OCI-LY7 (cell line): ENCODE results near the gene NUDT19. TPM values are rescaled to one million over a fixed set of nuclear protein-coding genes. Genes with fewer than 3 reads are reported as not detected.

ENCODE experiments used
- BruUV-seq: library from RNA; stranded (reverse); fragments of 400-500 nt; replicated peaks from 2 replicates; lab custom pipeline; 2021; lab: Mats Ljungman, UMichigan
- CTCF ChIA-PET: fragments of 300-600 bp; sonication (Branson Sonifier 250); formaldehyde crosslinking; loops from one replicate; lab custom pipeline; 2022; ENCODE audit warnings: antibody characterized with exemption; ENCODE audit not compliant: unreplicated experiment; lab: Charles Lee
- POLR2A ChIA-PET: fragments of 300-600 bp; sonication (Branson Sonifier 250); formaldehyde crosslinking; loops from one replicate; lab custom pipeline; 2022; ENCODE audit warnings: antibody characterized with exemption; lab: Charles Lee
- DNase-seq: peaks from one replicate; pipeline ENCODE4 v3.0.0-alpha.2; 2015; ENCODE audit warnings: low spot score
- H2AFZ ChIP-seq: fragments of 200-600 bp; sonication (generic), shearing (Covaris generic); 2 replicates; pipeline ENCODE4 v1.6.1; 2014; ENCODE audit warnings: mild to moderate bottlenecking, antibody characterized with exemption, low read length, moderate library complexity
- H3K27ac ChIP-seq: fragments of 200-600 bp; sonication (generic); 2 replicates; pipeline ENCODE4 v1.5.1; 2014; ENCODE audit warnings: mixed run types, low read depth, mild to moderate bottlenecking, moderate library complexity, low read length, inconsistent platforms; ENCODE audit not compliant: poor library complexity, severe bottlenecking
- H3K36me3 ChIP-seq: fragments of 200-600 bp; sonication (generic); 2 replicates; pipeline ENCODE4 v1.6.1; 2014; ENCODE audit warnings: mild to moderate bottlenecking, antibody characterized with exemption, low read length, moderate library complexity, mixed read lengths; ENCODE audit not compliant: insufficient read depth
- H3K4me1 ChIP-seq: fragments of 200-600 bp; sonication (generic); 2 replicates; pipeline ENCODE4 v1.5.1; 2014; ENCODE audit warnings: mild to moderate bottlenecking, low read length; ENCODE audit not compliant: insufficient read depth, poor library complexity, severe bottlenecking
- H3K4me2 ChIP-seq: fragments of 200-600 bp; sonication (generic); 2 replicates; pipeline ENCODE4 v1.6.1; 2014; ENCODE audit warnings: mild to moderate bottlenecking, low read length
- H3K4me3 ChIP-seq: fragments of 200-600 bp; sonication (generic); 2 replicates; pipeline ENCODE4 v1.5.1; 2014; ENCODE audit warnings: mild to moderate bottlenecking, low read depth, low read length; ENCODE audit not compliant: poor library complexity, severe bottlenecking
- H3K79me2 ChIP-seq: fragments of 200-600 bp; sonication (generic); 2 replicates; pipeline ENCODE4 v1.6.1; 2016; ENCODE audit warnings: low read depth, mild to moderate bottlenecking, low read length, moderate library complexity, mixed read lengths; ENCODE audit not compliant: insufficient read depth
- H3K9me2 ChIP-seq: fragments of 200-600 bp; sonication (generic); 2 replicates; pipeline ENCODE4 v1.6.1; 2016; ENCODE audit warnings: mild to moderate bottlenecking, low read length, mixed read lengths; ENCODE audit not compliant: insufficient read depth
- H3K9me3 ChIP-seq: fragments of 200-600 bp; sonication (generic); 2 replicates; pipeline ENCODE4 v1.6.1; 2014; ENCODE audit warnings: mild to moderate bottlenecking, mixed run types, low read length, mixed read lengths
- H4K20me1 ChIP-seq: fragments of 200-600 bp; sonication (generic); 2 replicates; pipeline ENCODE4 v1.6.1; 2014; ENCODE audit warnings: mild to moderate bottlenecking, antibody characterized with exemption, low read length, moderate library complexity, mixed read lengths; ENCODE audit not compliant: insufficient read depth
- EZH2phosphoT487 ChIP-seq: fragments of 200-600 bp; sonication (generic); IDR thresholded peaks from 2 replicates; pipeline ENCODE4 v1.6.1; 2018; ENCODE audit warnings: low read depth, borderline replicate concordance, mild to moderate bottlenecking, mixed run types, antibody characterized with exemption, low read length, moderate library complexity, mixed read lengths
- intact Hi-C: fragments of 100-400 bp; cut with micrococcal nuclease; formaldehyde crosslinking; loops from one replicate; pipeline ENCODE4 v1.10.0; 2022; ENCODE audit not compliant: unreplicated experiment
- total RNA-seq, 2 experiments: library from RNA; depleted of rRNA in 1 of 2; stranded (reverse); fragments of >200 nt in 1 of 2; shearing (Covaris generic) in 1 of 2; gene quantifications; 2 replicates each; pipeline ENCODE4 v1.2.3, GENCODE V29; 2014 to 2022
- TF ChIP-seq, protein P1 (sequence below): fragments of 200-600 bp; sonication (generic); conservative IDR thresholded peaks from 2 replicates; pipeline ENCODE4 v1.5.1; 2014; ENCODE audit warnings: mild to moderate bottlenecking, antibody characterized with exemption, low read length, moderate library complexity, mixed read lengths

The NUDT19 gene
- total RNA-seq, 2 experiments from 2014 or later, result 3.4 to 6.8 TPM

DNA sequence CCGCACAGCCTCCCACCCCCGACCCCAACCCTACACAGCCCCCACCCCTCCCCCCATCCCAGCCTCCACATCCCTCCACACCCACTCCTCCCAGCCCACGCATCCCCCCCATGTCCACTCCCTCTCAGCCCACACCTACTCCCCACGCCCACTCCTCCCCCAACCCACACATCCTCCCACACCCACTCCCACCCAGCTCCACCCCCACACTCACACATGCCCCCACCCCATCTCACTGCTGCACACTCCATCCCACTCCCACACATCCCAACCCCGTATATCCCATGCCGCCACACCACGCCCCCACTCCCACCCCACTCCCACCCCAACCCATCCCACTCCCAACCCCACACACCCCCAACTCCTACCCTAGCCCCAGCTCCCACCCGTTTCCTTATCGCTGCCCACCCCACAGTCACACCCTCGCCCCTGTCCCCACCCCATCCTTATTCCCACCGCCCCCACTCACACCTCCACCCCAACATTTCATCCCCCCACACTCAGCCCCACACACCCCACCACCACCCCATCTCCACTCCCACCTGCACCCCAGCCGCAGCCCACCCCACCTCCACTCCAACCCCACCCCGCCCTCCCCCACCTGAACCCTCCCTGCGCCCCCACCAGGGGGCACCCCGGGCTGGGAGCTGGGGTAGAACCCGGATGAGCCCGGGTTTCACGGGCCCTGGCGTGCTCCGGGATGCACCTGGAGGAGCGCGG, 28.8 kb downstream of the NUDT19 start:
- Histone ChIP-seq H3K79me2 (no peaks in the 10 kb centered on the region), H4K20me1 (no peaks in the 10 kb centered on the region), H3K4me3 (no peak overlapping the region), H3K36me3 (no peaks in the 10 kb centered on the region), H3K4me2 (no peak overlapping the region), H3K9me2 (no peaks in the 10 kb centered on the region), H3K27ac (no peak overlapping the region), H3K9me3 (no peaks in the 10 kb centered on the region), H3K4me1 (no peaks in the 10 kb centered on the region), H2AFZ (no peak overlapping the region)
- DNase-seq, result no peak
- BruUV-seq, result no TSS peak
- TF ChIP-seq, protein P1, sequence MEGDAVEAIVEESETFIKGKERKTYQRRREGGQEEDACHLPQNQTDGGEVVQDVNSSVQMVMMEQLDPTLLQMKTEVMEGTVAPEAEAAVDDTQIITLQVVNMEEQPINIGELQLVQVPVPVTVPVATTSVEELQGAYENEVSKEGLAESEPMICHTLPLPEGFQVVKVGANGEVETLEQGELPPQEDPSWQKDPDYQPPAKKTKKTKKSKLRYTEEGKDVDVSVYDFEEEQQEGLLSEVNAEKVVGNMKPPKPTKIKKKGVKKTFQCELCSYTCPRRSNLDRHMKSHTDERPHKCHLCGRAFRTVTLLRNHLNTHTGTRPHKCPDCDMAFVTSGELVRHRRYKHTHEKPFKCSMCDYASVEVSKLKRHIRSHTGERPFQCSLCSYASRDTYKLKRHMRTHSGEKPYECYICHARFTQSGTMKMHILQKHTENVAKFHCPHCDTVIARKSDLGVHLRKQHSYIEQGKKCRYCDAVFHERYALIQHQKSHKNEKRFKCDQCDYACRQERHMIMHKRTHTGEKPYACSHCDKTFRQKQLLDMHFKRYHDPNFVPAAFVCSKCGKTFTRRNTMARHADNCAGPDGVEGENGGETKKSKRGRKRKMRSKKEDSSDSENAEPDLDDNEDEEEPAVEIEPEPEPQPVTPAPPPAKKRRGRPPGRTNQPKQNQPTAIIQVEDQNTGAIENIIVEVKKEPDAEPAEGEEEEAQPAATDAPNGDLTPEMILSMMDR, result no peak
- TF ChIP-seq EZH2phosphoT487, result no peak
- ChIA-PET POLR2A (no interaction called here), CTCF (no interaction called here)
- intact Hi-C loops, result no loop called here

DNA sequence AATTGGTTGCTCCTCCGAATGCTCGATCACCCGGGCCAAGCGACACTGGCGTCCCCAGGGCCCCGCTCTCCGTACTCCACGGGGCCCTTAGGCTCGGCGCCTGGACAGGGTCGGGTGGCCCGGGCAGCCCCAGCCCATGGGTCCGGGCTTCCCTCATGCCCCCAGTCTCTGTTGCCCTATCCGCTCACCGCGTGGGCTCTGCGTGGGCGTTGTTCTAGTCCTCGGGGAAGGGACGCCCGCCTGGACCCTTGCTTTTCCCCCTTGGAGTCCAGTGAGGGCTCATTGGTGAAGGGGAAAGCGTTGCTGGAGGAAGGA, 29.3 kb downstream of the NUDT19 start:
- no peak overlapping the region for H2AFZ ChIP-seq
- CTCF ChIA-PET, result no interaction called here
- no peaks in the 10 kb centered on the region for H3K36me3 ChIP-seq
- H4K20me1 ChIP-seq, result no peaks in the 10 kb centered on the region
- no peaks in the 10 kb centered on the region for H3K9me2 ChIP-seq
- H3K4me2 ChIP-seq, result no peak overlapping the region
- POLR2A ChIA-PET, result no interaction called here
- H3K9me3 ChIP-seq, result no peaks in the 10 kb centered on the region
- no peak for DNase-seq
- H3K79me2 ChIP-seq, result no peaks in the 10 kb centered on the region
- no peaks in the 10 kb centered on the region for H3K4me1 ChIP-seq
- TF ChIP-seq, protein P1, result no peak
- no TSS peak for BruUV-seq
- H3K4me3 ChIP-seq, result no peak overlapping the region
- no peak overlapping the region for H3K27ac ChIP-seq
- intact Hi-C loops, result no loop called here

DNA sequence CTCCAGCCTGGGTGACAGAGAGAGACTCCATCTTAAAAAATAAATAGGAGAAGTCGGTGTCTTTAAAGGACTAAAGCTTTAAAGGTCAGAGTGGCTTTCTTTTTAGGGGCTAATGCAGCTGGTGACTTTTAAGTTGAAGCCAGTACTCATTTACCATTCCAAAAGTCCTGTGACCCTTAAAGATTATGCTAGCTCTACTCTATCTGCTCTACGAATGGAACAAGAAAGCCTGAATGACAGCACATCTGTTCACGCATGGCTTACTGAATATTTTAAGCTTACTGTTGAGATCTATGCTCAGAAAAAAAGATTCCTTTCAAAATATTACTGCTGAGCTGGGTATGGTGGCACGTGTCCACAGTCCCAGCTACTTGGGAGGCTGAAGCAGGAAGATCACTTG, 44.3 kb downstream of the NUDT19 start:
- intact Hi-C loops, result no loop called here
- no peak for DNase-seq
- no peak overlapping the region for H3K27ac ChIP-seq
- no peak overlapping the region for H3K4me2 ChIP-seq
- TF ChIP-seq EZH2phosphoT487, result no peak
- no peak overlapping the region for H2AFZ ChIP-seq
- POLR2A ChIA-PET, result interaction anchor here (0.6 kb wide), 1 partner anchor 198 kb away, joined by 3 read pairs; no protein-coding TSS in a partner anchor
- no peaks in the 10 kb centered on the region for H3K4me1 ChIP-seq
- no peaks in the 10 kb centered on the region for H3K36me3 ChIP-seq
- no peaks in the 10 kb centered on the region for H4K20me1 ChIP-seq
- no TSS peak for BruUV-seq
- no peaks in the 10 kb centered on the region for H3K79me2 ChIP-seq
- H3K9me3 ChIP-seq, result no peaks in the 10 kb centered on the region
- H3K9me2 ChIP-seq, result no peaks in the 10 kb centered on the region
- CTCF ChIA-PET, result no interaction called here
- H3K4me3 ChIP-seq, result no peak overlapping the region
